Gastrocnemius medialis (tissue), 4 donors: ENCODE results near the gene PPP1R11. TPM values are rescaled to one million over a fixed set of nuclear protein-coding genes. Genes with fewer than 3 reads are reported as not detected.

Experiments used
- ATAC-seq, 2 donors: fragments of 150-250 bp; one replicate each; pipeline ENCODE4 v1.9.1; 2016
- DNase-seq, 2 donors: peaks; one replicate each; pipeline ENCODE4 v3.0.0-alpha.2; 2019
- H3K27ac ChIP-seq, 4 donors: fragments of 200-600 bp; sonication (generic); 1 replicate in 1 of 4; 2 replicates in 3 of 4; pipeline ENCODE4 v1.5.1; 2016 to 2018; ENCODE audit warnings: mild to moderate bottlenecking in 2 of 4, moderate library complexity in 1 of 4
- H3K27me3 ChIP-seq, 3 donors: fragments of 200-600 bp; sonication (generic) in 2 of 3; 1 replicate in 1 of 3; 2 replicates in 2 of 3; pipeline versions ENCODE4 v1.5.1 to v1.6.0; 2016 to 2019; ENCODE audit warnings: mild to moderate bottlenecking in 1 of 3, moderate library complexity in 1 of 3
- H3K36me3 ChIP-seq, 2 donors: fragments of 200-600 bp; sonication (generic) in 1 of 2; one replicate each; pipeline ENCODE4 v1.5.1; 2017 to 2018
- H3K4me1 ChIP-seq, 2 donors: fragments of 200-600 bp; sonication (generic) in 1 of 2; one replicate each; pipeline ENCODE4 v1.5.1; 2016 to 2017; ENCODE audit warnings: mild to moderate bottlenecking in 2 of 2
- H3K4me3 ChIP-seq, 4 donors: fragments of 200-600 bp; sonication (generic) in 3 of 4; 1 replicate in 1 of 4; 2 replicates in 3 of 4; pipeline ENCODE4 v1.5.1; 2016 to 2019; ENCODE audit warnings: mild to moderate bottlenecking in 2 of 4
- H3K9me3 ChIP-seq, 3 donors: fragments of 200-600 bp; sonication (generic) in 2 of 3; 1 replicate in 1 of 3; 2 replicates in 2 of 3; pipeline ENCODE4 v1.5.1; 2016 to 2019
- POLR2A ChIP-seq, 2 donors: fragments of 450-650 bp; IDR thresholded peaks; one replicate each; pipeline ENCODE4 v1.6.1; 2017; ENCODE audit warnings: antibody characterized with exemption in 2 of 2, mild to moderate bottlenecking in 2 of 2, moderate library complexity in 2 of 2
- in situ Hi-C, 4 donors: fragments of 200-750 bp; cut with MboI; loops; one replicate each; pipeline versions ENCODE4 v1.15.0 to v1.8.0; 2017; ENCODE audit warnings: low sequenced_read_pairs in 4 of 4
- intact Hi-C: fragments of 100-400 bp; cut with DNase I; formaldehyde crosslinking; loops from one replicate; pipeline ENCODE4 v1.15.1; 2023; ENCODE audit warnings: low total_unique reads
- total RNA-seq, 4 donors: library from RNA; depleted of rRNA; stranded (reverse); fragments of >200 nt; gene quantifications; one replicate each; pipeline versions ENCODE4 v1.1.0 to v1.2.3, GENCODE V29; 2016
- TF ChIP-seq, protein P1 (sequence below), 5 experiments: fragments of 450-650 bp in 3 of 5; fragments of 200-600 bp in 2 of 5; sonication (generic) in 2 of 5; IDR thresholded peaks in 4 of 5; conservative IDR thresholded peaks in 1 of 5; 1 replicate in 4 of 5; 2 replicates in 1 of 5; pipeline ENCODE4 v1.5.1; 2016 to 2019; ENCODE audit warnings: antibody characterized with exemption in 5 of 5, mild to moderate bottlenecking in 3 of 5, moderate library complexity in 3 of 5

Gene PPP1R11
- total RNA-seq, 4 donors from 2014 or later, result 34.0 to 72.4 (median 49.9) TPM

DNA sequence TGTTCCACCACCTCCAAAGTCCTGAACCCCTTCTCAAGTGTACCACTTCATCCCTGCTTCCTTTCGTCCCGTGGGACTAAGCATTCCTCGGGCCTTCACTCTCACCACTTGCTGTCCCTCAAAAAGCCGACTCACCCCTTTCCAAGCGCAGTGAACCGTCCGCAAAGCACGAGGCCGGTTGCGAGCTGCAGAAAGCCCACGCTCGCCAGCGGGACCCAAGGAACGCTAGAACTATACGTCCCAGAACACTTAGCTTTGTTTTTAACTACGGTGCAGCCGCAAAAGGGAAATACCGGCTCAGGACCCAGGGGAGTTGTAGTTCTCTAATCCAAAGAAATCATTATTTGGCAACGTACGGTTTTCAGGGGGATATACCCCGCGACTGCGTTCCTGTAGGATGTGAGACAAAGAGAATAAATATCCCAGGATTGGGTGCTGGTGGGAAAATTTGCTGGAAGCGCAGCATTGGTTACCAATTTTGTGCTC, 6.3 kb upstream of the PPP1R11 start:
- Histone ChIP-seq H3K27ac (peak overlapping the region; percentile 92 to 97 (median 95)), H3K27me3 (no peaks in the 10 kb centered on the region), H3K4me3 (peak overlapping the region; percentile 80 to 98 (median 88)), H3K4me1 (peaks cover 22 to 23% of the 10 kb centered on the region in 2 donors), H3K9me3 (no peaks in the 10 kb centered on the region), H3K36me3 (peaks cover 0 to 39% of the 10 kb centered on the region in 2 donors)
- intact Hi-C loops (loop anchor here (2.0 to 10.0 kb wide), 3 partner anchors 152 to 1914 kb away; partner anchors contain the start of genes ATP6V1G2, DDX39B, DXO and NFKBIL1), in situ Hi-C loops (loop anchor here in 2 of 4 donors (25.0 kb wide), 1 partner anchor 277 kb away; the partner anchor contains the start of genes RPP21 (in 2 of the 2) and TRIM39 (in 2 of the 2))
- ATAC-seq, result peak; percentile 31 to 40
- DNase-seq, result peak in 1 of 2 donors; percentile 26
- TF ChIP-seq, protein P1, sequence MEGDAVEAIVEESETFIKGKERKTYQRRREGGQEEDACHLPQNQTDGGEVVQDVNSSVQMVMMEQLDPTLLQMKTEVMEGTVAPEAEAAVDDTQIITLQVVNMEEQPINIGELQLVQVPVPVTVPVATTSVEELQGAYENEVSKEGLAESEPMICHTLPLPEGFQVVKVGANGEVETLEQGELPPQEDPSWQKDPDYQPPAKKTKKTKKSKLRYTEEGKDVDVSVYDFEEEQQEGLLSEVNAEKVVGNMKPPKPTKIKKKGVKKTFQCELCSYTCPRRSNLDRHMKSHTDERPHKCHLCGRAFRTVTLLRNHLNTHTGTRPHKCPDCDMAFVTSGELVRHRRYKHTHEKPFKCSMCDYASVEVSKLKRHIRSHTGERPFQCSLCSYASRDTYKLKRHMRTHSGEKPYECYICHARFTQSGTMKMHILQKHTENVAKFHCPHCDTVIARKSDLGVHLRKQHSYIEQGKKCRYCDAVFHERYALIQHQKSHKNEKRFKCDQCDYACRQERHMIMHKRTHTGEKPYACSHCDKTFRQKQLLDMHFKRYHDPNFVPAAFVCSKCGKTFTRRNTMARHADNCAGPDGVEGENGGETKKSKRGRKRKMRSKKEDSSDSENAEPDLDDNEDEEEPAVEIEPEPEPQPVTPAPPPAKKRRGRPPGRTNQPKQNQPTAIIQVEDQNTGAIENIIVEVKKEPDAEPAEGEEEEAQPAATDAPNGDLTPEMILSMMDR (IDR thresholded peaks at IDR 0.05 in 4 of 5, conservative IDR thresholded peaks at IDR 0.05 in 1 of 5), result no peak
- no peak for TF ChIP-seq POLR2A (IDR thresholded peaks at IDR 0.05)

DNA sequence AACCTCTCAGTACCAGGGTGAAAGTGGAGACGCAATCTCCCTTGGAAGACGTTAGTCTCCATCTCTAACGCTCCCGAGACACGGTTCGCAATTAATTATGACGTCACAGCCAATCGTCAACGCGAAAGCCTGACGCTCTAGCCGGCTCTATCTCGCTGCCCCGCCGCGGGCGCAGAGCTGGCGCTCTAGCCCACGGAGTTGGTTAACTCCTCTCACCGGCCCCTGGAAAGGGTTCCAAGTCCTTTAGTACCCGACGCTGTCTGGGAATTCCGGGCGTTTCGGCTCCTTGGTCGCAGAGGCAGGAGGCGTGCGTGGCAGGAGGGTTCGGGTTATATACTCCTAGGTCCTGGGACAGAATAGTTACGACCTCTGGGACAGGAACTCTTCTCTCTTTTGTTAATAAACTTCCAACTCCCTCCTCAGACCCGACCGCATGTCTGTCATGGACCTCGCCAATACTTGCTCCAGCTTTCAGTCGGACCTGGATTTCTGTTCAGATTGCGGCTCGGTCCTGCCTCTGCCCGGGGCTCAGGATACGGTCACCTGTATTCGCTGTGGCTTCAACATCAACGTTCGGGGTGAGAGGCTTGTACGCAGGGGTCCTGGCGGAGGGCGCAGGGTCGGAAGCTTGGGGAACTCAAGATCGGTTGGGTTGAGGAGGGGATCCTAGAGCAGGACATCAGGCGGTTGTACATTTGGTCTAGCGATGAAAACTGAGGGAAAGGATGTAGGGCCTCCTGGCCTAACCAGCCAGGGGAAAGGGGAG, 5.7 kb upstream of the PPP1R11 start, which contains the start of gene POLR1H:
POLR1H (plus strand) TSS at position 174 of the 766 bp plus-strand sequence; CDS start at position 434, 260 bp downstream.
- peaks cover 0 to 33% of the 10 kb centered on the region in 2 donors for H3K36me3 ChIP-seq
- intact Hi-C loops (loop anchor here (2.0 to 10.0 kb wide), 3 partner anchors 152 to 1914 kb away; partner anchors contain the start of genes ATP6V1G2, DDX39B, DXO and NFKBIL1), in situ Hi-C loops (loop anchor here in 2 of 4 donors (25.0 kb wide), 1 partner anchor 276 kb away; the partner anchor contains the start of genes RPP21 (in 2 of the 2) and TRIM39 (in 2 of the 2))
- no peaks in the 10 kb centered on the region for H3K9me3 ChIP-seq
- peak within 1 kb of the TSS; percentile 92 to 97 (median 95) for H3K27ac ChIP-seq
- peaks cover 27 to 29% of the 10 kb centered on the region in 2 donors for H3K4me1 ChIP-seq
- no peaks in the 10 kb centered on the region for H3K27me3 ChIP-seq
- peak; percentile 87 for TF ChIP-seq POLR2A (IDR thresholded peaks at IDR 0.05)
- TF ChIP-seq, protein P1 (IDR thresholded peaks at IDR 0.05 in 4 of 5, conservative IDR thresholded peaks at IDR 0.05 in 1 of 5), result no peak
- H3K4me3 ChIP-seq, result peak within 1 kb of the TSS; percentile 80 to 98 (median 88)
- peak; percentile 97 to 98 for ATAC-seq
- peak; percentile 90 to 92 for DNase-seq

DNA sequence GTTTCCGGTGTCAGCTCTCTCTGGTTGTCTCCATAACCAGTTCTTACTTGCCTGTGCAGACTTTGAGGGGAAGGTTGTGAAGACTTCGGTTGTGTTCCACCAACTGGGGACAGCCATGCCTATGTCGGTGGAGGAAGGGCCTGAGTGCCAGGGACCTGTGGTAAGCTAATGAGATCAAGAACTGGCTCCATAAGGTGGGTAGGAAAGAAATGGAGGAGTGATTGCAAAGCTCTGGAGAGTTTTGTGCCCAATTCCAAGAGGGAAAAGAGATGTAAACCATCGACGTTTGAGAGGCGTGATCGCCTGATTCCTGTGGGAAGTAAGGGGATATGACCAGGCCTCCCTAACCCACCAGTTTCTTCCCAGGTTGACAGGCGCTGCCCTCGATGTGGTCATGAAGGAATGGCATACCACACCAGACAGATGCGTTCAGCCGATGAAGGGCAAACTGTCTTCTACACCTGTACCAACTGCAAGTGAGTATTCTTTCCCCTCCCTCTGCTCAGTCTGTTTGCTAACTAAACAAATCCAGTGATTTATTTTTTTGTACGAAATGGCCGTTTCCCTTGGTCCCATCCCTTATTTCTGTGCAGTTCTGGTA, 5.0 kb upstream of the PPP1R11 start:
- H3K27ac ChIP-seq, result peak overlapping the region; percentile 92 to 97 (median 95)
- H3K36me3 ChIP-seq, result peaks cover 0 to 26% of the 10 kb centered on the region in 2 donors
- H3K9me3 ChIP-seq, result no peaks in the 10 kb centered on the region
- ATAC-seq (no peak), DNase-seq (peak in 1 of 2 donors; percentile 18)
- peaks cover 30 to 31% of the 10 kb centered on the region in 2 donors for H3K4me1 ChIP-seq
- peak overlapping the region; percentile 80 to 98 (median 88) for H3K4me3 ChIP-seq
- intact Hi-C loops, result loop anchor here (2.0 to 10.0 kb wide), 4 partner anchors 151 to 1913 kb away; partner anchors contain the start of genes ATP6V1G2, DDX39B, DXO and NFKBIL1
- TF ChIP-seq, protein P1 (IDR thresholded peaks at IDR 0.05 in 4 of 5, conservative IDR thresholded peaks at IDR 0.05 in 1 of 5), result no peak
- TF ChIP-seq POLR2A (IDR thresholded peaks at IDR 0.05), result no peak
- in situ Hi-C loops, result loop anchor here in 2 of 4 donors (25.0 kb wide), 1 partner anchor 275 kb away; the partner anchor contains the start of genes RPP21 (in 2 of the 2) and TRIM39 (in 2 of the 2)
- H3K27me3 ChIP-seq, result no peaks in the 10 kb centered on the region

GRCh38 chr6:30062471-30063178, 4.4 kb upstream of the PPP1R11 start:
- peaks cover 0 to 20% of the 10 kb centered on the region in 2 donors for H3K36me3 ChIP-seq
- no peaks in the 10 kb centered on the region for H3K9me3 ChIP-seq
- intact Hi-C loops (loop anchor here (2.0 to 10.0 kb wide), 3 partner anchors 414 to 1912 kb away; partner anchors contain the start of genes ATP6V1G2, DDX39B, DXO and NFKBIL1), in situ Hi-C loops (loop anchor here in 2 of 4 donors (25.0 kb wide), 1 partner anchor 275 kb away; the partner anchor contains the start of genes RPP21 (in 2 of the 2) and TRIM39 (in 2 of the 2))
- no peak for DNase-seq
- ATAC-seq, result no peak
- H3K27me3 ChIP-seq, result no peaks in the 10 kb centered on the region
- peak overlapping the region; percentile 92 to 97 (median 95) for H3K27ac ChIP-seq
- H3K4me3 ChIP-seq, result peak overlapping the region in 2 of 4 donors; percentile 80 to 98
- H3K4me1 ChIP-seq, result peaks cover 33% of the 10 kb centered on the region in 2 donors
- no peak for TF ChIP-seq POLR2A (IDR thresholded peaks at IDR 0.05)
